Stimulated activated CD4-positive, alpha-beta T cell treated with anti-CD3 and anti-CD28 coated beads, TNF-alpha, amount 100 ng/mL, for 48 hours (primary cell): Measurements from ENCODE around the gene UBE2E1.

Source experiments
- DNase-seq, 3 donors: peaks; one replicate each; pipeline ENCODE4 v3.0.0-alpha.2; 2020; ENCODE audit warnings: low read depth in 3 of 3

Gene UBE2E1

GRCh38 chr3:23795096-23795495 lies 10.7 kb upstream of the UBE2E1 start:
- no peak for DNase-seq

- no peak for DNase-seq
Observed at GRCh38 chr3:23796518-23796917, 9.2 kb upstream of the UBE2E1 start.

GRCh38 chr3:23797491-23797890 lies 8.3 kb upstream of the UBE2E1 start:
- DNase-seq: no peak

- no peak for DNase-seq
Observed at GRCh38 chr3:23798456-23798855, 7.3 kb upstream of the UBE2E1 start.

- no peak for DNase-seq
Observed at GRCh38 chr3:23798876-23799275, 6.9 kb upstream of the UBE2E1 start.

DNA sequence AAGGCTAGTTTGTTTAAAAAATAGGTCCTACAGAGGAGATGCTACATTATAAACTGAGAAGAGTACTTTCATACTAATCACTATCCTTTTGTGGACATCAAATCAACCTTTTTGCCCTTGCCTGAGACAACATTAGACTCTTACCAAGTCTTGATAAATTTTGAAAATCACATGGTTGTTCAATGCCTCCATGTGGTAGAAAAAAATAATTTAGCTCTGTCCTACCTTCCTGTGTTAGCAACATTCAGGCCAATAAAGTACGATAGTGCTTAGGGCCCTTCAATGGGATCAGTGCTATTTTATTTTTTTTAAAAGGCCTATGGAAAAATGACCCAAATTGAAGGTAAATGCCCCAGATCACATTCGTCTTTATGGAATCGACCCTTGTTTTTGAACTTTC lies 5.0 kb upstream of the UBE2E1 start:
- no peak for DNase-seq

DNA sequence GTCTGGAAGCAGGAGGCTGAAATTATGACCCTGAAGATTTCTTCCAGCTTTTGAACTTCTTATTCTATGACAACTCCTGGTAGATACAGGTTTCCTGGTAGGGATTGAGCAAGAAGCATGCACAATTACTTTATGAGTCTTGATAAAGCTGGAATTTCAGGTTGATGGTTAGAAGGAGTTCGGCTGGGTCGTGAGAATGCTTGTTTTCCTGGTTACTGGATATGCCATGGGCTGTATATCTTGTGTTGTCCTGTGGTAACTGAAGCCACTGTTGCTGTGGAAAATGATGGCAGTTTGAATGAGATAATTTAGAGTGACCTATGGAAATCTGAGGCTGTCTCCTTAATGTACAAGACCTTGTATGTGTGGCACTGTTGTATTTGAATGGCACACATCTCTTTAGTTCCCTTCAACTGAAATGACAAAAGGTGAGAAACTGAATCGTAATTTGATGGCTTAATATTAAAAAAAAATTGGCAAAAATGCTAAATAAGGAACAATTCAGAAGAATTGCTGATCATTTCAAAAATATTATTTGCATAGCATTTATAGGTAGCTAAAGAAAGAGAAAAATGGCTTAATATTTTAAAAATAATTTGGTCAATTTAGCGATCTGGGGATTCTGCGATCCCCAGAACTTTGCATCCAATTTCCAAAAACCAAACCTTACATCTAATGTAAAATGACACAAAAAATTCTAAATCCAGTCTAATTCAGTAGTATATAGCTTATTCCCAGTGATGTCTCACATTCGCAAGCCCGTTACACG lies 1.1 kb upstream of the UBE2E1 start:
- DNase-seq: no peak

DNA sequence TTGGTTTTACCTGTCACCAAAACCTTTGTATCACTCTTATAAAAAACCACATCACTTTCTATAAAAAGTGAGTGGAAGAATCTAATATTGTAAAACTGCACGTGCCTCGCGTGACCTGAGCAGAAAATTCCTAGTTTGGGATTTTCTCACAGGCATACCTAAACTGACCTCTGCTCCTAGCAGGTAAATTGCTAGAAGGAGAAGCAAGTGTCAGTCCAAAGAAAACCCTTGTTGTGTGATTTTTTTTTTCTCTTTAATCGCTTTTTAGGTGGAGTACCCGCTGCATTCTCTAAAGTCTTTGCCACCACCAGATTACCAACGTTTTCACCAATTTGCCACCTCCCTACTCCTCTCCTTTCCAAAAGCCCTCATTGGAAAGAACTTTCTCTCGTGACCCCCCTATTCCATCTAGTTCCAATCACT lies 534 bp upstream of the UBE2E1 start:
- no peak for DNase-seq

DNA sequence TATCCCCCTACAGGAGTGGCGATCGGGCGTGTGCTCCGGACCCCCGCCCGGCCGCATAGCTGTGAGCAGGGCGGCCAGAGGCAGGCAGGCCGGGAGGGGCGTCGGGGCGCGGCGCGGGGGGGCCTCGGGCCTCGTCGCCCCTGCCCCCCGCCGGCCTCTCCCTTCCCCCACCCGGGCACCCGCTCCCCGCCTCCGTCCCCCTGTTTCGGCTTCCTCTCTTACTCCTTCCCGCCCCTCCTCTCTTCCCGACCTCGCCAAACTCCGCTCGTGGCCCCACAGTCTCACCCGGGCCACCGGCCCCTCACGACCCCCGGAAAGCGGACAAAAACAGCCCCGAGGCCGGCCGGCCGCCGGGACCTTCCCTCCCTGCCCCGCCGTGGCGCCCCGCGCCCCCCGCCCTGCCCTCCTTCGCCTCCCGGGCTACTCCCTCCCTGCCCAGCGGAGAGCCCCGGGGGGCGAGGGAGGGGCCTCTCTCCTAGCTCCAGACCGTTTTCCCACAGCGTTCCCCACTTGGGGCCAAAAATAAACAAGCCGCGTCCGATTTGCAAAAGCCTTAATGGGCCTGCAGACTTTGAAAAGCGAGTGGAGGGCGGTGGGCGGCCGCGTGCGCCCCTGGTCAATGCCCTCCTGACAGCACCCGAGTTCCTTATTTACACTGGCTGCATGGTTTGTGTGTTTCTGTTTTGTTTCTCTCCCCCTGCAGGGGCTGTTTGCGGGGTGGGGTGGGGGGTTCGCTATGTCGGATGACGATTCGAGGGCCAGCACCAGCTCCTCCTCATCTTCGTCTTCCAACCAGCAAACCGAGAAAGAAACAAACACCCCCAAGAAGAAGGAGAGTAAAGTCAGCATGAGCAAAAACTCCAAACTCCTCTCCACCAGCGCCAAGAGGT lies 1.0 kb downstream of the UBE2E1 start:
- no peak for DNase-seq

- DNase-seq: no peak
Observed at GRCh38 chr3:23807424-23808015, 1.8 kb downstream of the UBE2E1 start.

DNA sequence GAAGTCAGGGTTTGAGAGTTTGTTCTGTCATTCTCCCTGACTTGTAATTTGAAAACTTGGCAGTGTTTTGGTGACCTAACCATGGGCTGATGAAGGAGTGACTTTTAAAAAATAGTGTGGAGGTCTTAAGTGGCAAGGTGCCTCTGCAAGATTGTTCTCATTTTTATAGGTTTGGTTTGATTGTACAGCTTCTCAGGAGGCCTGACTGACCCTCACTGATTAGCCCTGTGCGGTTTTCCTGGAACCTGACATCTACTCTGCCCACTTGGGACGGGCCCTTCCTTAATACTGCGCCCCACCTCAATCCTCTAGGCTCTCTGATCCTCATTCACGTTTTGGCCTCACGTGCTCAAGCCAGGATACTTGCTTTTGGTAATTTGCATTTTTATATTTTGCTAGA lies 2.8 kb downstream of the UBE2E1 start:
- no peak for DNase-seq

GRCh38 chr3:23809294-23809693 lies 3.5 kb downstream of the UBE2E1 start:
- DNase-seq: no peak

DNA sequence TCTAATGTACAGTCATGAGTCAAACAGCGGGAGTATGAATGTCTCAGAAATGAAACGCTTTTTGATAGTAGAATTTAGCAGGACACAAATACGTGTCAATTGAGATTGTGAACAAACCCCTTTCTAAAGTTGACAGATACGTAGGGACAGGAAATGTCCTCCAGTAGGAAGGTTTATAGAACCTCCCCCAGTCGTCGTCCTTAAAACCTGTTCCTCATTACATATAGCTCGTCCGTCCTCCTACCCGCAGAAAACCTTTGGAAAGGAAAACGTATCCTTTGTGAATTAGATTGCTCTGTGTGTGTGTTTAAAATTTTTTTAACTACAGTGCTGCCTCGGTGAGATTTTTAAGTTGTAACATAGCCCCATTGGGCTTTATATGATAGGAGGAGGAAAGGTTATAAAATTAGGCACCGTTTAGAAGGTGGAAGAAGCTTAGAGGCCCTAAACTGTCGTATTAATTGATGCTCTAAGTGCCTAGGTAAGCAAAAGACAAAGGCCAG lies 4.1 kb downstream of the UBE2E1 start:
- no peak for DNase-seq

DNA sequence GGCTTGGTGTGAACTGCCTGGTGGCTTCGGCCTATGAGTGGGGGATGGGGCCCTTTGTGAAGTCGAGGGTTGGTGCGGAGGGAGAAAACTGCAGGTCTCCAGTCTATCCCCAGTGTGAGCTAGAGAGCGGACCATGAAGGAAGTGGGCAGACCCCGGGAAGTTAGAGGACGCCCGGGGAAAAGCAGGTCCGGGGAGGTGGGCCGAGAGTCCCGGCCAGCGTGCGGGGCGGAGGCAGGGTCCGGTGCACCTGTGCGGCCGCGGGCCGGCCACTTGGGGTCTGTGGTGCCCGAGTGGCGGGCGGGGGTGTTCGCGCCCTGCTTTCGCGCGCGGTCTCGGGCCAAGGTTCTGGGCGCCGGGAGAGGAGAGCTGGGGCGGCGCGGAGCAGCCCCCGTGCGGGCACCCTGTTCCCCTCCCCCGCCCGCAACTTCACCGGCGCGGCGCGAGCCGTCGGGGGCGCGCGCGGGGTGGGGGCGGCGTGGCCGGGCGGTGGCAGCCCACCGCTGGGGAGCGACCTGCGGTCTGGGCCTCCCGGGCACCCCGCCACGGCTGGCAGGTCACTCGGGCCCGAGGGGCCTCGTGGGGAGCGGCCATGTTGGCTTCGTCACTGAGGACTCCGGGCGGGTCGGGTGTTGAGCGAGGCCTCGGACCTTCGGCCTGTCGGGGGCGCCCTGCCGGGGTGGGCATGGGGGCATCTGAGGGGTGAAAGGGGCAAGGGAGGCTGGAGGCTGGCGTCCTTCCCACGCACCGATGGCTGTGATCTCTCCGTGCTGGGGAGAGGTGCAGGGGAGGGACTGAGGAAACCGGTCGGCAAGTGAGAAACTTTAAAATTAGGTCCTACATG lies 4.8 kb downstream of the UBE2E1 start:
- peak in 1 of 3 donors; percentile 41 for DNase-seq

DNA sequence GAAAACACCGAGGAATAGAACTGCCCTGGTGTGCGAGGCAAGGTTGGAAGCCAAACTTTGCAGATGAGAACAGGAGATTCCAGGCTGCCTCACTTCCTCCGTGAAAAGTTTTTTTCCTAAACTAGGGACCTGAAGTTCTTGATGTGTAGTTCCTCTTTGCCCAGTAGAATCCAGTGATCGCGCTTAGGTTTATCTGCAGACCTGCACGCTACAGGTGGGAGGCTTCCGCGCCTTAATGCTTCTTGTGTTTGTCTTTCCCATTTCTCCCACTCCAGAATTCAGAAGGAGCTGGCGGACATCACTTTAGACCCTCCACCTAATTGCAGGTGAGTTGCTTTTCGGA lies 5.4 kb downstream of the UBE2E1 start:
- DNase-seq: no peak

- no peak for DNase-seq
Observed at GRCh38 chr3:23811919-23812318, 6.2 kb downstream of the UBE2E1 start.

DNA sequence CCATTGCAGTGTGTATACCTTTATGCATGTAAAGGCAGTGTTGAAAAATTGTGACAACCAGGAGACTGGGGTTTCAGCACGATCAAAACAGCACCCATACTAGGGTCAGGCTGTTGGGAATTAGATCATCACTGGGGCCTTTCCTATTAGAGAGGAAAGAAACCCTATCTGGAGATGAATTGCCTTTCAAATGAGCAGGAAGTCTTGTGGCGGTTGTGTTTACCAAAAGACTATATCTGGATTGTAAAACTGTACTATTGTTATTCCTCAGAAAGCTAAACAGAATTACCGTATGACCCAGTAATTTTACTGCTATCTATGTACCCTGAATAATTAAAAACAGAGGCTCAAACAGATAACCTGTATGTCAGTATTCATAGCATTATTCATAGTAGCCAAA lies 10.1 kb downstream of the UBE2E1 start:
- DNase-seq: no peak

DNA sequence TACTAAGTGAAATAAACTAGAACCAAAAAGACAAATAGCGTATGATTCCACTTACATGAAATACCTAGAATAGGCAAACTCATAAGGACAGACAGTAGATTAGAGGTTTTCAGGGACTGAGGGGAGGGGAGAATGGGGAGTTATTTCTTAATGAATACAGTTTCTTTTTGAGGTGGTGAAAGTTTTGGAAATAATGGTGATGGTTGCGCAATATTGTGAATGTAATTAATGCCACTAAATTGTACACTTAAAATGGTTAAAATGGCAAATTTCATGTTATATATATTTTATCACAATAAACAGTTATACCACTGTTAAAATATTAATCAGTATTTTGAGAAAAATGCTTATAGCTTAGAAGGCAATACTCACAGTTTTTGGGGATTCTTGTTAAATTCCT lies 11.0 kb downstream of the UBE2E1 start:
- no peak for DNase-seq

DNA sequence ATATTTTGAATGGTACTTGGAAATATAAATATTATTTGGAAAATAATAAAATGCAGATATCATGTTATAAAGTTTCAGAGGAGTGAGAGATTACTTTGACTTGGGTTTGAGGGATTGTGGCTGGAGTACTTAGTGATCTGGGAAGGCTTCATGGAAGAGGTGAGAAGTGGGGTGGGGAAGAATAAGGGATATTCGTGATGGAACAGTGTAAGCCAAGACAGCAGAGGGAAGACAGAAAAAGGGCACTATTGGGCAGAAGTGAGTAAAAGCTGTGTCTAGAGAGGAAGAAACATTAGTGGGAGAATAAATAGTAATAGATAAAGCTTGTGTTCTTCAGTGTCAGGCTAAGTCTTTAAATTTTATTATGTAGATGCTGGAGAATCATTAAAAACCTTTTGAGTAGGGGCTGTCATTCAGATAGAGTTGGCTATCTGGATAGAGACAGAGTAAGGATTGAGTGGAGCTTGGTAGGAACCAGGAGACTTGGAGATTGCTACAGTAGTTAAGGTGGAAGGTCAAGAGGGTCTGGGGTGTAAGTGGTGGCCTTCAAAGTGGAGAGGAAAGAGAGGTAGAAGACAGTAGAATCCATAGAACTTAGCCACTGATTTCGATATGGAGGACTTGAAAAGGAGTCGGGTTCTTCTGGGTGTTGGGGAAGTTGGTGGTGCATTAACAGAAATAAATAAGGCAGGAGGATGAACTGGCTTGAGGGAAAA lies 11.9 kb downstream of the UBE2E1 start:
- no peak for DNase-seq

DNA sequence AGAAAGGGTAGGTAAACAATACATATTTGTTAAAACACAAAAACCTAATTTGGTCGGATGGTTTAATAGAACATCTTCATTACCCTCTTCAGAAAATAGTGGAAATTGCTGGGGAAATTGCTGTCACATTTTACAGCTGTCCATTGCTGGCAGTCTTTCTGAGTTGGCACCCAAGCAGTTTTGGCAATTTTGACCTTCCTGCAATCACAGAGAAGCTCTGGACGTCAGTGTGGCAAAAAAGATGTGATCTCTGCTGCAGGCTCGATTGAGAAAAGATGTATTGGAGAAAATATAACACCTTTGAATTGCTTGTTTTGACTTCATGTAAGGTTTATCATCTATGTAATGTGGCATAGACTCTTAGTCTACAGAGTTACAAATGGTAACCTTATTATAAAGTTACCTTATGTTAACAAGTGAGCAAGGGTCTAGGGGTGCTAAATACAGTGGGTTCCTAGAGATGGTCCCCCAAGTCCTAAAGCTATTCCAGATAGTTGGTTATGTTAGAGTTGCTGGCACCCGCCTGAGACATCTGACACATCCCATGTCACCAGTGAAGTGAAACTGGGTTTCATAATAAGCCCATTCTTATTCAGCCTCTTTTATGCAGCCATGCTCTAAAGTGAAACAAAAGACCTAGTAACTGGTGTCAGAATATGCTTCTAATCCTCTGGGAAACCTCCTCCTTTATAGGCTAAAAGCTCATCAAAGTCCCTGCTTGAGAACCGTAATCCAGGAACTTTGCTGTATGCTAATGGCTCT lies 14.0 kb downstream of the UBE2E1 start:
- DNase-seq: no peak
